ENCODE results near the gene TMEM178A.

Gene TMEM178A

DNA sequence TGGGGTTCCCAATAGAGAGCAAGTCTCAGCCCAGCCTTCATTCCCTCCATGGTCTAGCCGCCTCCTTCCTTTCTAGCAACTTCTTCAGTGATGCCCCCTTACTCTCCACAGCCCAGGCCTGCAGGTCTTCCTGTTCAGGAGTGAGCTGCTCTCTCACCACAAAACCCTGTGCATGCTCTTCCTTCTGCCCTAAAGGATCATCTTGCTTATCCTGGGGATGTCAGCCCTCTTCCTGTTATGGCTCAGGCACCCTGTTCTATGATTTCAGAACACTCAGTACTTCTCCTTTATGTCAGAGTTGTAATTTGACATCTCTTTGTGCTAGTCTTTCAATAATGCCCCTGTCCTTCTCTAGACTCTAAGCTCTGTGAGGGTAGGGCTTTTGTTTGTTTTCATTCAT is 19.4 kb downstream of the TMEM178A start:
- no peaks in the 10 kb centered on the region for H3K9me3 ChIP-seq
- TF ChIP-seq, protein P1, sequence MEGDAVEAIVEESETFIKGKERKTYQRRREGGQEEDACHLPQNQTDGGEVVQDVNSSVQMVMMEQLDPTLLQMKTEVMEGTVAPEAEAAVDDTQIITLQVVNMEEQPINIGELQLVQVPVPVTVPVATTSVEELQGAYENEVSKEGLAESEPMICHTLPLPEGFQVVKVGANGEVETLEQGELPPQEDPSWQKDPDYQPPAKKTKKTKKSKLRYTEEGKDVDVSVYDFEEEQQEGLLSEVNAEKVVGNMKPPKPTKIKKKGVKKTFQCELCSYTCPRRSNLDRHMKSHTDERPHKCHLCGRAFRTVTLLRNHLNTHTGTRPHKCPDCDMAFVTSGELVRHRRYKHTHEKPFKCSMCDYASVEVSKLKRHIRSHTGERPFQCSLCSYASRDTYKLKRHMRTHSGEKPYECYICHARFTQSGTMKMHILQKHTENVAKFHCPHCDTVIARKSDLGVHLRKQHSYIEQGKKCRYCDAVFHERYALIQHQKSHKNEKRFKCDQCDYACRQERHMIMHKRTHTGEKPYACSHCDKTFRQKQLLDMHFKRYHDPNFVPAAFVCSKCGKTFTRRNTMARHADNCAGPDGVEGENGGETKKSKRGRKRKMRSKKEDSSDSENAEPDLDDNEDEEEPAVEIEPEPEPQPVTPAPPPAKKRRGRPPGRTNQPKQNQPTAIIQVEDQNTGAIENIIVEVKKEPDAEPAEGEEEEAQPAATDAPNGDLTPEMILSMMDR (IDR thresholded peaks at IDR 0.05; ENCODE audit: low read depth, low read length): no peak
- no peaks in the 10 kb centered on the region; the same call in 1 of the 2 replicates for H3K27me3 ChIP-seq
- H3K36me3 ChIP-seq: no peaks in the 10 kb centered on the region
- no peak overlapping the region for H3K4me3 ChIP-seq (ENCODE audit: low read depth, low read length)
- no peak for DNase-seq
- H3K4me1 ChIP-seq: peaks cover 4% of the 10 kb centered on the region; the same call in 1 of the 2 replicates

GRCh38 chr2:39686456-39686855 is 20.7 kb downstream of the TMEM178A start:
- H3K4me1 ChIP-seq: peaks cover 4% of the 10 kb centered on the region; the same call in 1 of the 2 replicates
- H3K36me3 ChIP-seq: no peaks in the 10 kb centered on the region
- H3K9me3 ChIP-seq: no peaks in the 10 kb centered on the region
- TF ChIP-seq, protein P1 (IDR thresholded peaks at IDR 0.05; ENCODE audit: low read depth, low read length): no peak
- no peak overlapping the region for H3K4me3 ChIP-seq (ENCODE audit: low read depth, low read length)
- no peak for DNase-seq
- H3K27me3 ChIP-seq: no peaks in the 10 kb centered on the region; the same call in 1 of the 2 replicates

GRCh38 chr2:39688181-39688580 is 22.5 kb downstream of the TMEM178A start:
- DNase-seq: no peak
- TF ChIP-seq, protein P1 (IDR thresholded peaks at IDR 0.05; ENCODE audit: low read depth, low read length): no peak
- Histone ChIP-seq H3K9me3 (no peaks in the 10 kb centered on the region), H3K4me3 (ENCODE audit: low read depth, low read length) (no peak overlapping the region), H3K27me3 (no peaks in the 10 kb centered on the region; the same call in 1 of the 2 replicates), H3K36me3 (no peaks in the 10 kb centered on the region), H3K4me1 (peaks cover 4% of the 10 kb centered on the region; the same call in 1 of the 2 replicates)

DNA sequence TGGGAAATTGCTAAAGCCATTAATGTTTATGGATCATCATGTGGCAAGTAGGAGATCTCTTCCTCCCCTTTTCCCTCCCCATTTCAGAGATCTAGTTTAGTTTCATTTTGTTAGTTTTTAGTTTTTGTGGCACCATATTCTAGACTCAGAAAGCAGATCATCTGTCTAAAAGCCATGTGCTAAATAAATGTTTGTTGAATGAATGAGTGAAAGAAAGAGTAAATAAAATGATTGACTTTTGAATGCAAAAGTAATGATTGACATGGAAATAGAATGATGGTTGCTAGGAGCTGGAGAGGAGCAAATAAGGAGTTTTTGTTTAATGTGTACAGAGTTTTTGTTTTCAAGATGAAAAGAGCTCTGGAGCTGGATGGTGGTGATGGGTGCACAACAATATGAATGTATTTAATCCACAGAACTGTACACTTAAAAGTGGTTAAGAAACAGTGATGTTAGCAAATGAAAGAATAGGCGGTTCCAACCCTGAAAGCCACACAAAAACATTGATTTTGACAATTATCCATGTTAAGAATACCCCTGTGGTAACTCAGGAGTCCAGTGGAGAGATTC is 23.6 kb downstream of the TMEM178A start:
- Histone ChIP-seq H3K4me3 (ENCODE audit: low read depth, low read length) (no peak overlapping the region), H3K36me3 (no peaks in the 10 kb centered on the region), H3K27me3 (no peaks in the 10 kb centered on the region; the same call in 1 of the 2 replicates), H3K9me3 (no peaks in the 10 kb centered on the region), H3K4me1 (no peaks in the 10 kb centered on the region; the same call in 1 of the 2 replicates)
- DNase-seq: no peak
- TF ChIP-seq, protein P1 (IDR thresholded peaks at IDR 0.05; ENCODE audit: low read depth, low read length): no peak

GRCh38 chr2:39689876-39690275 is 24.2 kb downstream of the TMEM178A start:
- H3K27me3 ChIP-seq: no peaks in the 10 kb centered on the region; the same call in 1 of the 2 replicates
- H3K9me3 ChIP-seq: no peaks in the 10 kb centered on the region
- H3K4me1 ChIP-seq: no peaks in the 10 kb centered on the region; the same call in 1 of the 2 replicates
- DNase-seq: no peak
- TF ChIP-seq, protein P1 (IDR thresholded peaks at IDR 0.05; ENCODE audit: low read depth, low read length): no peak
- H3K4me3 ChIP-seq (ENCODE audit: low read depth, low read length): no peak overlapping the region
- no peaks in the 10 kb centered on the region for H3K36me3 ChIP-seq

DNA sequence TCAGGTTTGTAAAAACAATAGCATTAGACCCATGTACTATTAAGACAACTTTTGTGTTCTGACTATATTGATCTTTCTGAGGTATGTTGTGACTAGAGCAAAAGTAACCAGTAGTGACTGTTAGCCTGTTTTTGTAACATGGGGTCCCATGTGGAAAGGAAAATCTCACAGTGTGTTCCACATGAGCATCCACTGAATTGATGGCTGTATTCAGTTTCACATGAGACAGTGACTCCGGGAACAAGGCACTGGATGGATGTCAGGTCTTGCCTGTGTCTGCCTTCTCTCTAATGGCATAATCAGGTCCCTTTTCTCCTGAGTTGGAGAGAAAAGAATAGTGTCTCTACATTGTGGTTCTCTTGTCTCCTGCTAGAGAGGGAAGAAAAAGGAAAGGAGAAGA is 27.5 kb downstream of the TMEM178A start:
- TF ChIP-seq, protein P1 (IDR thresholded peaks at IDR 0.05; ENCODE audit: low read depth, low read length): no peak
- H3K36me3 ChIP-seq: no peaks in the 10 kb centered on the region
- no peaks in the 10 kb centered on the region for H3K9me3 ChIP-seq
- DNase-seq: no peak
- no peaks in the 10 kb centered on the region; the same call in 1 of the 2 replicates for H3K27me3 ChIP-seq
- peaks cover 8% of the 10 kb centered on the region for H3K4me1 ChIP-seq
- H3K4me3 ChIP-seq (ENCODE audit: low read depth, low read length): no peak overlapping the region
